GM19463 (cell line): ENCODE results near the gene NOTCH3.

ENCODE experiments used
- ATAC-seq: cut with Tn5 transposase; IDR thresholded peaks from one replicate; pipeline ENCODE4 v1.9.1; 2021; ENCODE audit warnings: mild to moderate bottlenecking, moderate library complexity; ENCODE audit not compliant: unreplicated experiment

NOTCH3 gene

DNA sequence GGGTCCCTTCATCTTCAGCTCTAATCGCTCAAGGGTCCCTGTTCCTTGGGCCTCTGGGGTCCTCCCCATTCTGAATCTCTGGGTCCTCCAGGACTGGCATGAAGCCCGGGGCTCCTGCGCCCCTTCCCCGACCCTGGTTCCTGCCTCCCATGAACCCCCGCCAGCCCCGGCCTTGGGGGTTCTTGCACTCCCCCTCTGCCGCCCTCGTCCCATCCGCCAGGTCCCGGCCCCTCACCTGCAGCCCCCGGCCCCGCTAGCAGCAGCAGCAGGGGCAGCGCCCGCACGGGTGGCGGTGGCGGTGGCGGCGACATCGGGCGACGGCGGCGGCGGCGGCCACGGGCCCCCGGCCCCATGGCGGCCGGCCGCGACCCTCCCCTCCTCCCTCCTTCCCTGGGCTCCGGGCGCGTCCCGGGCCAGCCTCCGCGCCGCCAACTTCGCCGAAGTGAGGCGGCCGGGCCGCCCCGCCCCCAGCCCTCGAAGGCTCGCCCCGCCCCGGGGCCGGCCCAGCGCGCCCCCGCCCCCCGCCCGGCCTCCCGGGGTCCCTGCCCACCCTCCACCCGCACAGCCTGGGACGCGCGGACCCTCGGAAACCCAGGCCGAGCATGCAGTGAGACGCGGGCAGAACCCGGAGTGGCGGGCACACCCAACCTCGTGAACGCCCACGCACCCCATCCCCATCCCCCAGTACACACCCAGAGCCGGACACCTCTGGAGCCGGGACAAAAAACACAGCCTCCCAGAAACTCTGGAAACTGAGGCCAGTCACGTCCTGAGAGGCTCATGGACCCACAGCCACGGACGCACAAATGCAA is at the start of gene NOTCH3:
Gene NOTCH3 (minus strand): TSS at position 443 of the 812 bp plus-strand sequence. CDS start 90 bp downstream, at position 353.
- ATAC-seq = no peak

DNA sequence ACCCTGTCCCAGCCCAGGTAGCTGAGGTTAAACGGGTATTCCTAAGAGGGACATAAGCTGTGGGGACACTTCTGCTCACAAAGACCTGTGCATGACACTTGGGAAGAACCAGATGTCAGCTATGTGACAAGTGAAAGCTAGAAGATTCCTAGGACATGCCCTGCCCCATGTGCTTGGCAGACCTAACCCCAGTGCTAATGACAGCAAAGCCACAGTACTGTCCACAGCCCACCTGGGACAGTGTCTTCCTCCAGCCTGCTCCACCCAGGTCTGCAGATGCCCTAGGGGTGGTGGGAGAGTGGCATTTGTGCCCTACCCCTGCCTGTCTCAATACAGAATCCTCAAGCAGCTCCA is 49.8 kb upstream of the NOTCH3 start:
- ATAC-seq = no peak

DNA sequence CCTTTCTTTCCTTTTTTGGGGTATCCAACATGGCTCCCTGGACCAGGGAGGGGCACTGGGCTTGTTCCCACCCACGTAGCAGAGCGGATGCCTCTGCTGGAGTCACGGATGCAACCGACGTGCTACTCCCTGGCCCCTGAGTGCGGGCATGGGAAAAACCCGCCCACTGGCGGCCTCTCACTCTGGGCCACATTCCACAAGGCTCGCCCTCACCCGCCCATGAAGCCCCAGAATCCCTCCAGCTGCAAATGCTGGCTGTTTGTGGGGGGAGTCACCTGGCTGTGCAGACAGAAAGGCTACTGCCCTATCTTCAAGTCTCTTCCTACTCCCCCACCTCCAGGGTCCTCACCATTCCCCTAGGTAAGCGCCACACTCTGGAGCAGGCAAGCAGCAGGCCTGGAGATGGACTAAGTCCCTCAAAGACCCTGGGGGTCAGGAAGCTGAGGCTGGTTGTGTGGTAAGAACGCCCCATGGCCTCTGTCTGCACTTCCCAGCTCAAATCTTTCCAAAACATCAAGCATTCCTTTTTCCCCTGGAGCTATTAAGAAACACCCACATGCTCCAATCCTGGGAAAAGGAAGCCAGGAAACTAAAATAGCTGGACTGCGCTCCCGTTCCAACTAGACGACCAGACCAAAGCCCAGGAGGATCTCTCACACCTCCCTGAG is 49.3 kb upstream of the NOTCH3 start:
- ATAC-seq = no peak

DNA sequence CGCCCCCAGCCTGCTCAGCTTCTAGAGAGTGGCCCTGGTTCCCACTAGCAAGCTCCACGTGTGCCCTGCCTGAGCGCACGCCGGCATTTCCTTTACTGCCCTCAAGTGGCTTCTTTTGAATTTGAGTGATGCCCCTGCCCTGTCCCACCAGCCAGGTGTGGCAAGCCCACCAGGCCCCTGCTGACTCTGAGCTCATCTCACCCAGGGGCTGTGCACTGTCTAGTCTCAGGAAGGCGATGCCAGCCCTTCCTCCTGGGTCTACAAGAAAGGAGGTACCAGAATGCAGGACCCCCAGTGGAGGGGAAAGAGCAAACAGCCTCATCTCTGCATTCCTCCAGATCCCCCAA is 48.7 kb upstream of the NOTCH3 start:
- ATAC-seq = no peak

DNA sequence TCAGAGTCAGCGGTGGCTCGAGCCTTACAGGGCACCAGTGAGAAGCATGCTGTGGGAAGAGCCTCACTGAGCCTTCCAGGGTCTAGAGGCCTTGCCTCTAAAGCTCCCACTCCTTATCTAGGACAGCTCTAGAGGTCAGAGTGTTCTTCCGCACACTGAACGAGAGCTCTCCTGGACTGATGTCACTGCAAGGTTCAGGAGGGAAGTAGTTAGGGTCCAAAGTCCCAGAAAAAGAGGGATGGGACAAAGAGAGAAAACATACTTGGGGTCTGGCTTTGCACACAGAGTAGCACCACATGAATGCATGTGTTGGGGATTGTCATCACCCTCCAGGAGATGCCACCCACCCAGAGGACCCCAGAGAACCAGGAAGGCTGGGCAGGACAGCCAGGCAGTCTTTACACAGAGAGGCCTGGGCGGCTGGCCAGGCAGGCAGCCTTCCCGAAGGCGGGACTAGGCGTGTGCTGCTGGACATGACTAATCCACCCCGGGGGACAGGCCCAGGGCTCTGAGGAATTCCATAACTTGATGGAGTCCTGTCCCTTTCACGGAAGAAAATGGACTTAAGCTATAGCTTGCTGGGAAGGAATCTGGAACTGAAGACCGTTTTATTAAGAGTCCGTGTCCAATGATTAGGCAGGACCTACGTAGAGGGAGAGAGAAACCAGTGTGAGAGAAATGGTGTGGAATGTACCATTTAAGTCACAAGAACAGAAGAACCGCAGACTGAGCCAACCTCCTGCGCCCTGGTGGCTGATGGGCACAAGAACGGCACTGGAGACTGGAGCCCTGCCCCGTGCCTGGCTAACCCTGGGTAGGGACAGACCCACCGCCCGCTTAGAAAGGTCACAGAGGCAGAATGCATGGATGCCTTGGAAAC is 48.1 kb upstream of the NOTCH3 start:
- ATAC-seq = no peak

GRCh38 chr19:15248106-15248505 is 47.3 kb upstream of the NOTCH3 start:
- no peak for ATAC-seq

GRCh38 chr19:15247107-15248014 is 46.6 kb upstream of the NOTCH3 start:
- ATAC-seq = no peak

- no peak for ATAC-seq
Observed at GRCh38 chr19:15246198-15246481, 45.3 kb upstream of the NOTCH3 start.

- ATAC-seq = no peak
Observed at GRCh38 chr19:15245370-15246197, 44.8 kb upstream of the NOTCH3 start.

DNA sequence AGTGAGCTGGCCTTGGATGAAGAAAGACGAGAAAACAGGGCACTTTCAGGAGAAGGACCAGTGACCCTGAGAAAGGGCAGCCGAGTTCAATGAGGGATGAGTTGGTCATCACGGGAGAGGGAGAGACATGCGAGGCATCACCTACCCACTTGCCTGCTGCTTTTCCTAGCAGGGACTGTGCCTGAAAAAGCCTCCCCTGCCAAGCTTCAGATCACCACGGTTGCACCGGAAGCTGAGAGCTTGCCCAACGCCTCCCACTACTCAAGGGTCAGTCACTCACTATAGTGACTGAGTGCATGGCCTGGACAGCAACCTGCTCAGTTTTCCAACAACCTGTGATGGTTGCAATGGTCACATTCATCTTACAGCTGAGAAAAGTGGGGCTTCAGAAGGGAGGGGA is 44.0 kb upstream of the NOTCH3 start:
- ATAC-seq = no peak

- ATAC-seq = no peak
Observed at GRCh38 chr19:15244106-15244803, 43.5 kb upstream of the NOTCH3 start.

DNA sequence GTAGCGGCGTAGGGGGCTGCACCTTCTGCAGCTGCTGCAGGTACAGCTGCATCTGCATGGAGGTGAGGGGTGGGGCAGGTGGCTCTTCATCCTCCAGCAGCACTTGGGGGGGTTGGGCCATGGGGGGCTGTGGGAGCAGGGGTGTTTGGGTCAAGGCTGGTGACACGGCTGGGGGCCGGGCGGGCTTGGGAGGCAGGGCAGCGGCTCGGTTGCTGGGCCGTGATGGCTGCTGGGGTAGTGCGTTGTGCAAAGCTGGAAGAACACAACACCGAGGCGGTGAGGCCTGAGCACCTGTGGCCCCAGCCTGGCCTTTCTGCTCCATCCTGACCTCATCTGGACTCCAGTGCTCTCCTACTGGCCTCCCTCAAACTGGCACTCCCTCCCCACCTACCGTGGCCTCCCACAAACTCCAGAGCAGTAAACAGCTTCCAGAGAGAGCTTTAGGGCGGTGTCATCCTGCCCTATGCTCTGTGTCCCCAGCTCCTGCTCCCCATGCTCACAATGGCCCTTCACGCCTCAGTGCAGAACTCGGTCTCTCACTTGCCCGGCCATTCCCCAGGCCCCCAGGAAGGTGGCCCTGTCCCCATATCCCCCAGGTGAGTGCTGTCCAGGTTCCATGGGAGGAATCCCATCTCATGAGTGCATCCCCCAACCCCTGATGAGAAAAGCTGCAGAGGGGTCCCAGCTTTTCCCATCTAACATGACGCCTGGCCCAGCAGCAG is 42.6 kb upstream of the NOTCH3 start:
- no peak for ATAC-seq

- ATAC-seq = no peak
Observed at GRCh38 chr19:15241259-15241910, 40.6 kb upstream of the NOTCH3 start.

- no peak for ATAC-seq
Observed at GRCh38 chr19:15240515-15240914, 39.7 kb upstream of the NOTCH3 start.

- ATAC-seq = no peak
Observed at GRCh38 chr19:15239337-15239949, 38.6 kb upstream of the NOTCH3 start.

- no peak for ATAC-seq
Observed at GRCh38 chr19:15238639-15239155, 37.9 kb upstream of the NOTCH3 start.
